PC-3 (cell line): ENCODE measurements around the gene MAGEB2. TPM values are rescaled to one million over a fixed set of nuclear protein-coding genes. Genes with fewer than 3 reads are reported as not detected.

ENCODE experiments used
- ATAC-seq: fragments of 200-7000 bp; cut with Tn5 transposase; 2 replicates; pipeline ENCODE4 v1.9.1; 2020; ENCODE audit warnings: mild to moderate bottlenecking, moderate library complexity
- BruUV-seq: library from RNA; stranded (reverse); fragments of 400-500 nt; replicated peaks from 2 replicates; lab custom pipeline; 2021; lab: Mats Ljungman, UMichigan
- CTCF ChIA-PET: fragments of 300-600 bp; sonication (Branson Sonifier 250); formaldehyde crosslinking; loops from one replicate; lab custom pipeline; 2022; ENCODE audit warnings: antibody characterized with exemption; lab: Charles Lee
- POLR2A ChIA-PET: fragments of 300-600 bp; sonication (Branson Sonifier 250); formaldehyde crosslinking; loops from one replicate; lab custom pipeline; 2022; ENCODE audit warnings: antibody characterized with exemption; ENCODE audit not compliant: unreplicated experiment; lab: Charles Lee
- DNase-seq: peaks from one replicate; pipeline ENCODE4 v3.0.0-alpha.2; 2015
- H2AFZ ChIP-seq: fragments of 300-600 bp; sonication (generic); 2 replicates; pipeline ENCODE4 v1.6.0; 2016; ENCODE audit warnings: antibody characterized with exemption, low read length
- H3F3A ChIP-seq: fragments of 300-600 bp; sonication (generic); one replicate; pipeline ENCODE4 v1.6.0; 2017; ENCODE audit warnings: antibody characterized with exemption, low read length, control low read depth, mild to moderate bottlenecking; ENCODE audit not compliant: unreplicated experiment
- H3K27ac ChIP-seq: fragments of 300-600 bp; sonication (generic); 2 replicates; pipeline ENCODE4 v1.5.1; 2016; ENCODE audit warnings: mild to moderate bottlenecking, low read length
- H3K27me3 ChIP-seq: fragments of 300-600 bp; sonication (generic); 2 replicates; pipeline ENCODE4 v1.6.1; 2016; ENCODE audit warnings: low read length, mixed read lengths
- H3K36me3 ChIP-seq: fragments of 300-600 bp; sonication (generic); 2 replicates; pipeline ENCODE4 v1.6.1; 2016; ENCODE audit warnings: low read depth, mixed run types, low read length, mixed read lengths
- H3K4me1 ChIP-seq: fragments of 300-600 bp; sonication (generic); 2 replicates; pipeline ENCODE4 v1.5.1; 2016; ENCODE audit warnings: low read length; ENCODE audit not compliant: insufficient read depth
- H3K4me2 ChIP-seq: fragments of 300-600 bp; sonication (generic); 2 replicates; pipeline ENCODE4 v1.6.0; 2016; ENCODE audit warnings: low read length
- H3K4me3 ChIP-seq: fragments of 300-600 bp; sonication (generic); 2 replicates; pipeline ENCODE4 v1.5.1; 2016; ENCODE audit warnings: mild to moderate bottlenecking, low read length, mixed read lengths
- H3K79me2 ChIP-seq: fragments of 300-600 bp; sonication (generic); 2 replicates; pipeline ENCODE4 v1.6.1; 2017; ENCODE audit warnings: low read length, mixed read lengths
- H3K9ac ChIP-seq: fragments of 300-600 bp; sonication (generic); 2 replicates; pipeline ENCODE4 v1.6.0; 2016; ENCODE audit warnings: mild to moderate bottlenecking, low read length
- H3K9me2 ChIP-seq: fragments of 300-600 bp; sonication (generic); replicated peaks from 2 replicates; pipeline ENCODE4 v1.6.1; 2016; ENCODE audit warnings: mixed run types, low read length, mixed read lengths
- H3K9me3 ChIP-seq: fragments of 300-600 bp; sonication (generic); 2 replicates; pipeline ENCODE4 v1.6.1; 2016; ENCODE audit warnings: low read length, mixed read lengths
- H4K20me1 ChIP-seq: fragments of 300-600 bp; sonication (generic); 2 replicates; pipeline ENCODE4 v1.6.1; 2016; ENCODE audit warnings: low read length, mixed read lengths
- EZH2 ChIP-seq: fragments of 300-600 bp; sonication (generic); IDR thresholded peaks from one replicate; pipeline ENCODE4 v1.6.1; 2017; ENCODE audit warnings: antibody characterized with exemption, mild to moderate bottlenecking, low read length; ENCODE audit not compliant: unreplicated experiment
- EZH2phosphoT487 ChIP-seq: fragments of 300-600 bp; sonication (generic); IDR thresholded peaks from 2 replicates; pipeline ENCODE4 v1.6.1; 2018; ENCODE audit warnings: mild to moderate bottlenecking, antibody characterized with exemption, low read length, borderline replicate concordance
- intact Hi-C: fragments of 100-400 bp; cut with micrococcal nuclease; formaldehyde crosslinking; loops from 2 replicates; pipeline ENCODE4 v1.9.0; 2023
- total RNA-seq: library from RNA; depleted of rRNA; stranded (reverse); fragments of >200 nt; gene quantifications from 2 replicates; pipeline ENCODE4 v1.2.3, GENCODE V29; 2014
- TF ChIP-seq, protein P1 (sequence below): fragments of 300-600 bp; sonication (generic); conservative IDR thresholded peaks from 2 replicates; pipeline ENCODE4 v1.5.1; 2017; ENCODE audit warnings: antibody characterized with exemption, low read depth, mild to moderate bottlenecking, low read length

MAGEB2 gene
- total RNA-seq, 1 experiment from 2014 or later: not detected

DNA sequence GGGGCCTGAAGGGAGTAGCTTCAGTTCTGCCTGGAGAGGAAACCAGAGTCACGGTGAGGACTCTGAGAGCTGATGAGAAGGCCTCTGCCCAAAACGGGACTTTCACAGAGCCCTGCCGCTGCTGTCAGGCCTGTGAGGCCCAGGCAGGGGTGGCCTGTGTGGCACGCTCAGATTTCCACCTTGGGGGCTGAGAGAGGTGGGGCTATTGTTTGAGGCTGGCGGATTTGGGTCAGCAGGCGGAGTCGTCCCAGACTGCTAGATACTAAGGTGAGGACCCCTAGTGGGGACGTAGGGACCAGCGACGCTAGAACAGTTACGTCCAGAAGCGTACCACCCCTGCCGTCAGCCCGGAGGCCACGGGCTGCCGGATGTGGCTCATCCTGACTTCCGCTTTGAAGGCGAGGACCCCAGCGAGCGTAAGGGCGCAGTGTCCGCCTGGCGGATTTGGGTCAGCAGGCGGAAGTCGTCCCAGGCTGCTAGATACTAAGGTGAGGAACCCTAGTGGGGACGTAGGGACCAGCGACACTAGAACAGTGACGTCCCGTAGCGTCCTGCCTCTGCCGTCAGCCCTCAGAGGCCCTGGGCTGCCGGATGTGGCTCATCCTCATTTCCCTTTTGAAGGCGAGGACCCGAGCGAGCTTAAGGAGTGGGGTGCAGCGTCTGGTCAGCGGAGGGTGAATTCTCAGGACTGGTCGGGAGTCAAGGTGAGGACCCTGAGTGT, 31.6 kb downstream of the MAGEB2 start, which contains the start of gene MAGEB1:
TSS of gene MAGEB1 (plus strand) at position 378 of the 721 bp plus-strand sequence. CDS start 3,348 bp downstream, outside the sequence.
- ATAC-seq (no peak), DNase-seq (no peak)
- H3K4me2 ChIP-seq: no peak within 1 kb of the TSS
- H3K4me3 ChIP-seq: no peak within 1 kb of the TSS
- TF ChIP-seq, protein P1, sequence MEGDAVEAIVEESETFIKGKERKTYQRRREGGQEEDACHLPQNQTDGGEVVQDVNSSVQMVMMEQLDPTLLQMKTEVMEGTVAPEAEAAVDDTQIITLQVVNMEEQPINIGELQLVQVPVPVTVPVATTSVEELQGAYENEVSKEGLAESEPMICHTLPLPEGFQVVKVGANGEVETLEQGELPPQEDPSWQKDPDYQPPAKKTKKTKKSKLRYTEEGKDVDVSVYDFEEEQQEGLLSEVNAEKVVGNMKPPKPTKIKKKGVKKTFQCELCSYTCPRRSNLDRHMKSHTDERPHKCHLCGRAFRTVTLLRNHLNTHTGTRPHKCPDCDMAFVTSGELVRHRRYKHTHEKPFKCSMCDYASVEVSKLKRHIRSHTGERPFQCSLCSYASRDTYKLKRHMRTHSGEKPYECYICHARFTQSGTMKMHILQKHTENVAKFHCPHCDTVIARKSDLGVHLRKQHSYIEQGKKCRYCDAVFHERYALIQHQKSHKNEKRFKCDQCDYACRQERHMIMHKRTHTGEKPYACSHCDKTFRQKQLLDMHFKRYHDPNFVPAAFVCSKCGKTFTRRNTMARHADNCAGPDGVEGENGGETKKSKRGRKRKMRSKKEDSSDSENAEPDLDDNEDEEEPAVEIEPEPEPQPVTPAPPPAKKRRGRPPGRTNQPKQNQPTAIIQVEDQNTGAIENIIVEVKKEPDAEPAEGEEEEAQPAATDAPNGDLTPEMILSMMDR: no peak; the same call in 1 of the 2 replicates
- TF ChIP-seq EZH2 (no peak), EZH2phosphoT487 (no peak)
- H2AFZ ChIP-seq: no peak within 1 kb of the TSS
- no peaks in the 10 kb centered on the region for H3K9me3 ChIP-seq
- H3K9ac ChIP-seq: no peak within 1 kb of the TSS
- no peaks in the 10 kb centered on the region for H3F3A ChIP-seq
- ChIA-PET POLR2A (no interaction called here), CTCF (no interaction called here)
- no peaks in the 10 kb centered on the region for H3K4me1 ChIP-seq
- no TSS peak for BruUV-seq
- H4K20me1 ChIP-seq: no peaks in the 10 kb centered on the region
- H3K27ac ChIP-seq: no peak within 1 kb of the TSS
- intact Hi-C loops: no loop called here
- H3K27me3 ChIP-seq: peaks cover 9% of the 10 kb centered on the region; the same call in 1 of the 2 replicates
- H3K9me2 ChIP-seq: no peaks in the 10 kb centered on the region
- H3K36me3 ChIP-seq: no peaks in the 10 kb centered on the region
- H3K79me2 ChIP-seq: no peaks in the 10 kb centered on the region

- 0 out of 2 replicates have a peak, but pooled peaks cover 5% of the 10 kb centered on the region for H3K27me3 ChIP-seq
- TF ChIP-seq EZH2 (no peak), EZH2phosphoT487 (no peak)
- TF ChIP-seq, protein P1: no peak
- H3K4me1 ChIP-seq: no peaks in the 10 kb centered on the region
- H3K27ac ChIP-seq: no peak overlapping the region
- no peak overlapping the region for H3K4me2 ChIP-seq
- H3K36me3 ChIP-seq: no peaks in the 10 kb centered on the region
- no peak overlapping the region for H3K4me3 ChIP-seq
- H3K9me2 ChIP-seq: no peaks in the 10 kb centered on the region
- H3F3A ChIP-seq: no peaks in the 10 kb centered on the region
- H3K9me3 ChIP-seq: no peaks in the 10 kb centered on the region
- H2AFZ ChIP-seq: no peak overlapping the region
- ChIA-PET POLR2A (no interaction called here), CTCF (no interaction called here)
- DNase-seq: no peak
- H4K20me1 ChIP-seq: no peaks in the 10 kb centered on the region
- no TSS peak for BruUV-seq
- no peak overlapping the region for H3K9ac ChIP-seq
- H3K79me2 ChIP-seq: no peaks in the 10 kb centered on the region
- ATAC-seq: no peak
- intact Hi-C loops: no loop called here
These were observed 33.5 kb downstream of the MAGEB2 start for GRCh38 chrX:30248854-30249253.

- Histone ChIP-seq H3K4me2 (no peak overlapping the region), H3K27ac (no peak overlapping the region), H3K79me2 (no peaks in the 10 kb centered on the region), H3K9me2 (no peaks in the 10 kb centered on the region), H3K4me3 (no peak overlapping the region), H3K36me3 (no peaks in the 10 kb centered on the region), H3F3A (no peaks in the 10 kb centered on the region), H3K27me3 (no peaks in the 10 kb centered on the region), H3K9ac (no peak overlapping the region), H2AFZ (no peak overlapping the region), H3K9me3 (0 out of 2 replicates have a peak, but pooled peaks cover 3% of the 10 kb centered on the region), H3K4me1 (no peaks in the 10 kb centered on the region), H4K20me1 (no peaks in the 10 kb centered on the region)
- TF ChIP-seq EZH2: no peak
- TF ChIP-seq, protein P1: no peak
- no peak for TF ChIP-seq EZH2phosphoT487
- POLR2A ChIA-PET: no interaction called here
- DNase-seq: no peak
- BruUV-seq: no TSS peak
- ATAC-seq: no peak
- intact Hi-C loops: no loop called here
- CTCF ChIA-PET: no interaction called here
These were observed 37.9 kb downstream of the MAGEB2 start for GRCh38 chrX:30253257-30253656.
